ENCODE data around the gene MAML3.
A peak's percentile ranks its signal among the peaks of the same experiment; 100 is the strongest.

MAML3 gene

DNA sequence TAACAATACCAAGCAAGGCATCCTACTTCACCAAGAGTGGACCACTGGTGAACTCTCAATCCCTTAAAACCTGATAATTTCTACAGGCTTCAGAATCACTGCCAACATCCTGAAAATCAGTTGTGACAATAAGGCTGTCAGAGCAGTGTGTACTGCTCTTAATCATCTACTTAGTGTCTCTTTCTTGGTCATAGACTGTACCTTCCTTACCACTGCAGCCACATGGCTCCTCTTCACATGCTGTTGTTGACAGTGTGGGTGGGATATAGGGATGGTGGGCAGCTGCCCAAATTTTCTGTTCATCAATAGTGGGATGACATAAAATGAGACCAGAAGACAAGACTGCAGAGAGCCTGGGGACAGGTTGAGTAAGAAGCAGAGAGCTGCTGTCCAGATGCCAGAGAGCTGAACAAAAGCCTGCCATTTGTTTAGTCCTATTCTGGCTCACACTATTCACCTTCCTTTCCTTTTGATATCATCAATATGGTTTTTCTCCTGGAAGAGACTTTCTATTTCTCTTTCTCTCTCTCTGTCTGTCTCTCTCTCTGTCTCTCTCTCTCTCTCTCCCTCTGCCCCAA is 309.4 kb downstream of the MAML3 start:
- Histone ChIP-seq H3K4me3 (replicated peaks; ENCODE audit: insufficient read depth, low read length) (no peak overlapping the region), H3K27ac (replicated peaks) (no peak overlapping the region), H3K27me3 (ENCODE audit: insufficient read depth, poor library complexity, severe bottlenecking) (no peaks in the 10 kb centered on the region)
- TF ChIP-seq POLR2AphosphoS5 (IDR thresholded peaks at IDR 0.05; ENCODE audit: low read depth): no peak
- TF ChIP-seq REST (IDR thresholded peaks at IDR 0.05; ENCODE audit: insufficient replicate concordance, low read depth): peak; percentile 67
- TF ChIP-seq GABPA (IDR thresholded peaks at IDR 0.05; ENCODE audit: low read depth): no peak
- TF ChIP-seq, protein P1, sequence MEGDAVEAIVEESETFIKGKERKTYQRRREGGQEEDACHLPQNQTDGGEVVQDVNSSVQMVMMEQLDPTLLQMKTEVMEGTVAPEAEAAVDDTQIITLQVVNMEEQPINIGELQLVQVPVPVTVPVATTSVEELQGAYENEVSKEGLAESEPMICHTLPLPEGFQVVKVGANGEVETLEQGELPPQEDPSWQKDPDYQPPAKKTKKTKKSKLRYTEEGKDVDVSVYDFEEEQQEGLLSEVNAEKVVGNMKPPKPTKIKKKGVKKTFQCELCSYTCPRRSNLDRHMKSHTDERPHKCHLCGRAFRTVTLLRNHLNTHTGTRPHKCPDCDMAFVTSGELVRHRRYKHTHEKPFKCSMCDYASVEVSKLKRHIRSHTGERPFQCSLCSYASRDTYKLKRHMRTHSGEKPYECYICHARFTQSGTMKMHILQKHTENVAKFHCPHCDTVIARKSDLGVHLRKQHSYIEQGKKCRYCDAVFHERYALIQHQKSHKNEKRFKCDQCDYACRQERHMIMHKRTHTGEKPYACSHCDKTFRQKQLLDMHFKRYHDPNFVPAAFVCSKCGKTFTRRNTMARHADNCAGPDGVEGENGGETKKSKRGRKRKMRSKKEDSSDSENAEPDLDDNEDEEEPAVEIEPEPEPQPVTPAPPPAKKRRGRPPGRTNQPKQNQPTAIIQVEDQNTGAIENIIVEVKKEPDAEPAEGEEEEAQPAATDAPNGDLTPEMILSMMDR (IDR thresholded peaks at IDR 0.05; ENCODE audit: insufficient read depth, low read length): no peak
- TF ChIP-seq SPI1 (IDR thresholded peaks at IDR 0.05; ENCODE audit: borderline replicate concordance, low read depth): no peak
- no peak for DNase-seq (ENCODE audit: low read depth in 1 of 2, low spot score in 1 of 2)

GRCh38 chr4:139844057-139844456 is 309.9 kb downstream of the MAML3 start:
- DNase-seq (ENCODE audit: low read depth in 1 of 2, low spot score in 1 of 2): peak in 1 of 2 experiments; percentile 17
- Histone ChIP-seq H3K27me3 (ENCODE audit: insufficient read depth, poor library complexity, severe bottlenecking) (no peaks in the 10 kb centered on the region), H3K4me3 (replicated peaks; ENCODE audit: insufficient read depth, low read length) (no peak overlapping the region), H3K27ac (replicated peaks) (no peak overlapping the region)
- TF ChIP-seq REST (IDR thresholded peaks at IDR 0.05; ENCODE audit: insufficient replicate concordance, low read depth) (no peak), GABPA (IDR thresholded peaks at IDR 0.05; ENCODE audit: low read depth) (no peak), SPI1 (IDR thresholded peaks at IDR 0.05; ENCODE audit: borderline replicate concordance, low read depth) (no peak), POLR2AphosphoS5 (IDR thresholded peaks at IDR 0.05; ENCODE audit: low read depth) (no peak)
- TF ChIP-seq, protein P1 (IDR thresholded peaks at IDR 0.05; ENCODE audit: insufficient read depth, low read length): no peak

- H3K27ac ChIP-seq (replicated peaks): 0 out of 2 replicates have a peak overlapping the region, but pooled peaks have one; percentile 15
- TF ChIP-seq, protein P1 (IDR thresholded peaks at IDR 0.05; ENCODE audit: insufficient read depth, low read length): no peak
- no peak for TF ChIP-seq GABPA (IDR thresholded peaks at IDR 0.05; ENCODE audit: low read depth)
- TF ChIP-seq REST (IDR thresholded peaks at IDR 0.05; ENCODE audit: insufficient replicate concordance, low read depth): no peak
- TF ChIP-seq SPI1 (IDR thresholded peaks at IDR 0.05; ENCODE audit: borderline replicate concordance, low read depth): no peak
- TF ChIP-seq POLR2AphosphoS5 (IDR thresholded peaks at IDR 0.05; ENCODE audit: low read depth): no peak
- H3K4me3 ChIP-seq (replicated peaks; ENCODE audit: insufficient read depth, low read length): no peak overlapping the region
- no peaks in the 10 kb centered on the region for H3K27me3 ChIP-seq (ENCODE audit: insufficient read depth, poor library complexity, severe bottlenecking)
- peak; percentile 23 to 43 for DNase-seq (ENCODE audit: low read depth in 1 of 2, low spot score in 1 of 2)
Measured at GRCh38 chr4:139843641-139844040, 310.3 kb downstream of the MAML3 start.

Measured in HL-60 (cell line).